Measurements from ENCODE around the gene BTBD6.

The BTBD6 gene

GRCh38 chr14:105226198-105226597, 22.1 kb upstream of the BTBD6 start:
- TF ChIP-seq SIN3A (IDR thresholded peaks at IDR 0.05; ENCODE audit: borderline replicate concordance, insufficient read depth, low read length) (no peak), POLR2AphosphoS5 (IDR thresholded peaks at IDR 0.05; ENCODE audit: low read depth, low read length) (no peak), FOXP2 (optimal IDR thresholded peaks at IDR 0.05; ENCODE audit: borderline replicate concordance, extremely low read depth, extremely low read length, insufficient read depth) (no peak), TAF1 (IDR thresholded peaks at IDR 0.05; ENCODE audit: borderline replicate concordance, insufficient read depth, low read length) (no peak)
- TF ChIP-seq, protein P1, sequence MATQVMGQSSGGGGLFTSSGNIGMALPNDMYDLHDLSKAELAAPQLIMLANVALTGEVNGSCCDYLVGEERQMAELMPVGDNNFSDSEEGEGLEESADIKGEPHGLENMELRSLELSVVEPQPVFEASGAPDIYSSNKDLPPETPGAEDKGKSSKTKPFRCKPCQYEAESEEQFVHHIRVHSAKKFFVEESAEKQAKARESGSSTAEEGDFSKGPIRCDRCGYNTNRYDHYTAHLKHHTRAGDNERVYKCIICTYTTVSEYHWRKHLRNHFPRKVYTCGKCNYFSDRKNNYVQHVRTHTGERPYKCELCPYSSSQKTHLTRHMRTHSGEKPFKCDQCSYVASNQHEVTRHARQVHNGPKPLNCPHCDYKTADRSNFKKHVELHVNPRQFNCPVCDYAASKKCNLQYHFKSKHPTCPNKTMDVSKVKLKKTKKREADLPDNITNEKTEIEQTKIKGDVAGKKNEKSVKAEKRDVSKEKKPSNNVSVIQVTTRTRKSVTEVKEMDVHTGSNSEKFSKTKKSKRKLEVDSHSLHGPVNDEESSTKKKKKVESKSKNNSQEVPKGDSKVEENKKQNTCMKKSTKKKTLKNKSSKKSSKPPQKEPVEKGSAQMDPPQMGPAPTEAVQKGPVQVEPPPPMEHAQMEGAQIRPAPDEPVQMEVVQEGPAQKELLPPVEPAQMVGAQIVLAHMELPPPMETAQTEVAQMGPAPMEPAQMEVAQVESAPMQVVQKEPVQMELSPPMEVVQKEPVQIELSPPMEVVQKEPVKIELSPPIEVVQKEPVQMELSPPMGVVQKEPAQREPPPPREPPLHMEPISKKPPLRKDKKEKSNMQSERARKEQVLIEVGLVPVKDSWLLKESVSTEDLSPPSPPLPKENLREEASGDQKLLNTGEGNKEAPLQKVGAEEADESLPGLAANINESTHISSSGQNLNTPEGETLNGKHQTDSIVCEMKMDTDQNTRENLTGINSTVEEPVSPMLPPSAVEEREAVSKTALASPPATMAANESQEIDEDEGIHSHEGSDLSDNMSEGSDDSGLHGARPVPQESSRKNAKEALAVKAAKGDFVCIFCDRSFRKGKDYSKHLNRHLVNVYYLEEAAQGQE (IDR thresholded peaks at IDR 0.05; ENCODE audit: insufficient read depth in 1 of 2, low read depth in 2 of 2, low read length in 2 of 2) = no peak

DNA sequence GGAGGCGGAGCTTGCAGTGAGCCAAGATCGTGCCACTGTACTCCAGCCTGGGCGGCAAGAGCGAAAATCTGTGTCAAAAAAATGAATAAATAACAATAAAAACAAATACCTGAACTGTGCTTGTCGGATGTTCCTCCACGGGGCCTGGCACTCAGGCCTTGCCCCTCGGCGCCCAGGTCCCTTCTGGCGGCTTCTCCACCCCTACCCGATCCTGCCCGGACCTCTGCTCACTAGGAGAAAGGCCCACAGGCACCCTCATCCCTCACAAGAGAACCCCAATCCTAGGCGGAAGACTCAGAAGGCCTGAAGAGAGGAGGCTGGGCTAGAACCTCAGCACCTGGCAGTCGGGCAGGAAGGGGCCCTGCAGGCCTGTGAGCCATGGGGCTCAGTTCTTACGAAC, 21.0 kb upstream of the BTBD6 start:
- TF ChIP-seq SIN3A (IDR thresholded peaks at IDR 0.05; ENCODE audit: borderline replicate concordance, insufficient read depth, low read length) (no peak), POLR2AphosphoS5 (IDR thresholded peaks at IDR 0.05; ENCODE audit: low read depth, low read length) (no peak), TAF1 (IDR thresholded peaks at IDR 0.05; ENCODE audit: borderline replicate concordance, insufficient read depth, low read length) (no peak), FOXP2 (optimal IDR thresholded peaks at IDR 0.05; ENCODE audit: borderline replicate concordance, extremely low read depth, extremely low read length, insufficient read depth) (no peak)
- TF ChIP-seq, protein P1 (IDR thresholded peaks at IDR 0.05; ENCODE audit: insufficient read depth in 1 of 2, low read depth in 2 of 2, low read length in 2 of 2) = no peak

- TF ChIP-seq POLR2AphosphoS5 (IDR thresholded peaks at IDR 0.05; ENCODE audit: low read depth, low read length) (no peak), TAF1 (IDR thresholded peaks at IDR 0.05; ENCODE audit: borderline replicate concordance, insufficient read depth, low read length) (no peak), FOXP2 (optimal IDR thresholded peaks at IDR 0.05; ENCODE audit: borderline replicate concordance, extremely low read depth, extremely low read length, insufficient read depth) (no peak), SIN3A (IDR thresholded peaks at IDR 0.05; ENCODE audit: borderline replicate concordance, insufficient read depth, low read length) (no peak)
- TF ChIP-seq, protein P1 (IDR thresholded peaks at IDR 0.05; ENCODE audit: insufficient read depth in 1 of 2, low read depth in 2 of 2, low read length in 2 of 2) = no peak
Measured at GRCh38 chr14:105228562-105228961, 19.8 kb upstream of the BTBD6 start.

GRCh38 chr14:105229099-105229655, 19.2 kb upstream of the BTBD6 start:
- no peak for TF ChIP-seq TAF1 (IDR thresholded peaks at IDR 0.05; ENCODE audit: borderline replicate concordance, insufficient read depth, low read length)
- TF ChIP-seq SIN3A (IDR thresholded peaks at IDR 0.05; ENCODE audit: borderline replicate concordance, insufficient read depth, low read length) = no peak
- TF ChIP-seq POLR2AphosphoS5 (IDR thresholded peaks at IDR 0.05; ENCODE audit: low read depth, low read length) = no peak
- TF ChIP-seq, protein P1 (IDR thresholded peaks at IDR 0.05; ENCODE audit: insufficient read depth in 1 of 2, low read depth in 2 of 2, low read length in 2 of 2) = no peak
- TF ChIP-seq FOXP2 (optimal IDR thresholded peaks at IDR 0.05; ENCODE audit: borderline replicate concordance, extremely low read depth, extremely low read length, insufficient read depth) = no peak
